Suprapubic skin (tissue), 3 donors: ENCODE results near the gene FBXO7.

Experiments
- CTCF ChIP-seq, 2 donors: fragments of 200-600 bp in 1 of 2; fragments of 450-650 bp in 1 of 2; sonication (generic) in 1 of 2; IDR thresholded peaks; one replicate each; pipeline ENCODE4 v1.5.1; 2016 to 2019; ENCODE audit warnings: antibody characterized with exemption in 2 of 2, mild to moderate bottlenecking in 1 of 2, moderate library complexity in 1 of 2
- EP300 ChIP-seq: sonication (generic); formaldehyde crosslinking; IDR thresholded peaks from one replicate; pipeline ENCODE4 v1.6.1; 2017; ENCODE audit warnings: antibody characterized with exemption
- POLR2A ChIP-seq, 2 donors: fragments of 450-650 bp; IDR thresholded peaks; one replicate each; pipeline ENCODE4 v1.6.1; 2017; ENCODE audit warnings: antibody characterized with exemption in 2 of 2, mild to moderate bottlenecking in 2 of 2, moderate library complexity in 2 of 2

DNA sequence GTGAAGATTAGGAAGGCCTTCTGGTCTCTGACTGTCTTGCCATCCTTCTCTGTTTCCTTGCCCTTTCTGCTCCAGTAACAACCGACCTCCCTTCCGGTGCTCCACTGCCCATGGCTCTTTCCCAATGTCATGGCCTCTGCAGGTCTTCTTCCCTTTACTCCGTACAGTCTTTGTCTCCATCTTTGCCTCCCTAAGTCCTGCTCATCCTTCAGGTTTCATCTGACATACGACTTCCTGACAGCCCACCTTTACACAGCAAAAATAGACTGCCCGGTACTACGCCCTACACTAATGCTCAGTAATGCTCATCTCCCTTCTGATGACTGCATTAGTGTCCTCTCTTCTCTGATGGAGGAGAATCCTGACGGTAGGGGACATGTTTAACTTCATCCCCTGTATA lies 63.9 kb downstream of the FBXO7 start:
- TF ChIP-seq POLR2A (IDR thresholded peaks at IDR 0.05), result no peak
- no peak for TF ChIP-seq EP300
- no peak for TF ChIP-seq CTCF (IDR thresholded peaks at IDR 0.05)
